ENCODE data around the gene TECPR2. TPM values are rescaled to one million over a fixed set of nuclear protein-coding genes. Genes with fewer than 3 reads are reported as not detected.

TECPR2 gene
- polyA plus RNA-seq, 2 donors, result 3.3 to 3.8 TPM

- WGBS, 2 donors, result 81 to 86% methylated on average over 3 of the region's 3 CpGs
- Histone ChIP-seq H3K4me1 (ENCODE audit: control insufficient read depth in 2 of 2, insufficient read depth in 2 of 2, low read length in 1 of 2) (peaks cover 0 to 4% of the 10 kb centered on the region in 2 donors), H3K9me3 (ENCODE audit: control insufficient read depth in 2 of 2, insufficient read depth in 1 of 2, low read depth in 1 of 2, low read length in 1 of 2) (peaks cover 0 to 3% of the 10 kb centered on the region in 2 donors), H3K4me3 (ENCODE audit: low read depth in 1 of 2, low read length in 2 of 2) (no peak overlapping the region), H3K36me3 (ENCODE audit: control insufficient read depth in 2 of 2, insufficient read depth in 2 of 2, low read length in 1 of 2) (peaks cover 7 to 25% of the 10 kb centered on the region in 2 donors), H3K27ac (ENCODE audit: low read depth in 2 of 2, low read length in 1 of 2) (peak overlapping the region in 1 of 2 donors; percentile 60), H3K27me3 (ENCODE audit: control insufficient read depth in 1 of 2, insufficient read depth in 2 of 2, low read length in 2 of 2) (no peaks in the 10 kb centered on the region)
Measured at GRCh38 chr14:102500713-102501112, 138.0 kb downstream of the TECPR2 start.

- WGBS, 2 donors, result 87% methylated on average over 20 of the region's 20 CpGs
Measured at GRCh38 chr14:102501751-102502315, 139.1 kb downstream of the TECPR2 start.

GRCh38 chr14:102502571-102502970, 139.8 kb downstream of the TECPR2 start:
- WGBS, 2 donors, result 95 to 97% methylated on average over 10 of the region's 10 CpGs
- no peak overlapping the region for H3K4me3 ChIP-seq (ENCODE audit: low read depth in 1 of 2, low read length in 2 of 2)
- H3K36me3 ChIP-seq (ENCODE audit: control insufficient read depth in 2 of 2, insufficient read depth in 2 of 2, low read length in 1 of 2), result peaks cover 7 to 33% of the 10 kb centered on the region in 2 donors
- peaks cover 0 to 3% of the 10 kb centered on the region in 2 donors for H3K9me3 ChIP-seq (ENCODE audit: control insufficient read depth in 2 of 2, insufficient read depth in 1 of 2, low read depth in 1 of 2, low read length in 1 of 2)
- H3K4me1 ChIP-seq (ENCODE audit: control insufficient read depth in 2 of 2, insufficient read depth in 2 of 2, low read length in 1 of 2), result peaks cover 0 to 4% of the 10 kb centered on the region in 2 donors
- H3K27ac ChIP-seq (ENCODE audit: low read depth in 2 of 2, low read length in 1 of 2), result no peak overlapping the region
- no peaks in the 10 kb centered on the region for H3K27me3 ChIP-seq (ENCODE audit: control insufficient read depth in 1 of 2, insufficient read depth in 2 of 2, low read length in 2 of 2)

More at GRCh38 chr14:102501751-102502315, 139.1 kb downstream of the TECPR2 start:
- Histone ChIP-seq H3K9me3 (ENCODE audit: control insufficient read depth in 2 of 2, insufficient read depth in 1 of 2, low read depth in 1 of 2, low read length in 1 of 2) (peaks cover 0 to 3% of the 10 kb centered on the region in 2 donors), H3K4me1 (ENCODE audit: control insufficient read depth in 2 of 2, insufficient read depth in 2 of 2, low read length in 1 of 2) (peaks cover 0 to 4% of the 10 kb centered on the region in 2 donors), H3K36me3 (ENCODE audit: control insufficient read depth in 2 of 2, insufficient read depth in 2 of 2, low read length in 1 of 2) (peaks cover 7 to 34% of the 10 kb centered on the region in 2 donors), H3K27ac (ENCODE audit: low read depth in 2 of 2, low read length in 1 of 2) (no peak overlapping the region), H3K4me3 (ENCODE audit: low read depth in 1 of 2, low read length in 2 of 2) (no peak overlapping the region), H3K27me3 (ENCODE audit: control insufficient read depth in 1 of 2, insufficient read depth in 2 of 2, low read length in 2 of 2) (no peaks in the 10 kb centered on the region)

GRCh38 chr14:102503641-102504327, 141.0 kb downstream of the TECPR2 start:
- peak overlapping the region; percentile 18 to 71 for H3K27ac ChIP-seq (ENCODE audit: low read depth in 2 of 2, low read length in 1 of 2)
- WGBS, 2 donors, result 70 to 74% methylated on average over 12 of the region's 12 CpGs

GRCh38 chr14:102504328-102504999, 141.7 kb downstream of the TECPR2 start:
- Histone ChIP-seq H3K36me3 (ENCODE audit: control insufficient read depth in 2 of 2, insufficient read depth in 2 of 2, low read length in 1 of 2) (peaks cover 0 to 17% of the 10 kb centered on the region in 2 donors), H3K27me3 (ENCODE audit: control insufficient read depth in 1 of 2, insufficient read depth in 2 of 2, low read length in 2 of 2) (no peaks in the 10 kb centered on the region), H3K4me3 (ENCODE audit: low read depth in 1 of 2, low read length in 2 of 2) (no peak overlapping the region), H3K4me1 (ENCODE audit: control insufficient read depth in 2 of 2, insufficient read depth in 2 of 2, low read length in 1 of 2) (peaks cover 1 to 8% of the 10 kb centered on the region in 2 donors), H3K27ac (ENCODE audit: low read depth in 2 of 2, low read length in 1 of 2) (peak overlapping the region in 1 of 2 donors; percentile 71), H3K9me3 (ENCODE audit: control insufficient read depth in 2 of 2, insufficient read depth in 1 of 2, low read depth in 1 of 2, low read length in 1 of 2) (no peaks in the 10 kb centered on the region)
- WGBS, 2 donors, result 74 to 75% methylated on average over 18 of the region's 18 CpGs

More at GRCh38 chr14:102503641-102504327, 141.0 kb downstream of the TECPR2 start:
- H3K27me3 ChIP-seq (ENCODE audit: control insufficient read depth in 1 of 2, insufficient read depth in 2 of 2, low read length in 2 of 2), result no peaks in the 10 kb centered on the region
- H3K4me3 ChIP-seq (ENCODE audit: low read depth in 1 of 2, low read length in 2 of 2), result no peak overlapping the region
- peaks cover 0 to 2% of the 10 kb centered on the region in 2 donors for H3K9me3 ChIP-seq (ENCODE audit: control insufficient read depth in 2 of 2, insufficient read depth in 1 of 2, low read depth in 1 of 2, low read length in 1 of 2)
- H3K4me1 ChIP-seq (ENCODE audit: control insufficient read depth in 2 of 2, insufficient read depth in 2 of 2, low read length in 1 of 2), result peaks cover 4 to 6% of the 10 kb centered on the region in 2 donors
- H3K36me3 ChIP-seq (ENCODE audit: control insufficient read depth in 2 of 2, insufficient read depth in 2 of 2, low read length in 1 of 2), result peaks cover 0 to 22% of the 10 kb centered on the region in 2 donors

GRCh38 chr14:102505000-102505619, 142.4 kb downstream of the TECPR2 start:
- no peak overlapping the region for H3K4me3 ChIP-seq (ENCODE audit: low read depth in 1 of 2, low read length in 2 of 2)
- H3K4me1 ChIP-seq (ENCODE audit: control insufficient read depth in 2 of 2, insufficient read depth in 2 of 2, low read length in 1 of 2), result peaks cover 0 to 10% of the 10 kb centered on the region in 2 donors
- H3K27ac ChIP-seq (ENCODE audit: low read depth in 2 of 2, low read length in 1 of 2), result no peak overlapping the region
- no peaks in the 10 kb centered on the region for H3K9me3 ChIP-seq (ENCODE audit: control insufficient read depth in 2 of 2, insufficient read depth in 1 of 2, low read depth in 1 of 2, low read length in 1 of 2)
- no peaks in the 10 kb centered on the region for H3K27me3 ChIP-seq (ENCODE audit: control insufficient read depth in 1 of 2, insufficient read depth in 2 of 2, low read length in 2 of 2)
- 77 to 84% methylated on average over 7 of the region's 7 CpGs for whole genome bisulfite sequencing, 2 donors
- H3K36me3 ChIP-seq (ENCODE audit: control insufficient read depth in 2 of 2, insufficient read depth in 2 of 2, low read length in 1 of 2), result peaks cover 0 to 17% of the 10 kb centered on the region in 2 donors

GRCh38 chr14:102505775-102506625, 143.3 kb downstream of the TECPR2 start:
- Histone ChIP-seq H3K4me1 (ENCODE audit: control insufficient read depth in 2 of 2, insufficient read depth in 2 of 2, low read length in 1 of 2) (peaks cover 0 to 18% of the 10 kb centered on the region in 2 donors), H3K27ac (ENCODE audit: low read depth in 2 of 2, low read length in 1 of 2) (no peak overlapping the region), H3K27me3 (ENCODE audit: control insufficient read depth in 1 of 2, insufficient read depth in 2 of 2, low read length in 2 of 2) (no peaks in the 10 kb centered on the region), H3K36me3 (ENCODE audit: control insufficient read depth in 2 of 2, insufficient read depth in 2 of 2, low read length in 1 of 2) (peaks cover 0 to 17% of the 10 kb centered on the region in 2 donors), H3K9me3 (ENCODE audit: control insufficient read depth in 2 of 2, insufficient read depth in 1 of 2, low read depth in 1 of 2, low read length in 1 of 2) (no peaks in the 10 kb centered on the region), H3K4me3 (ENCODE audit: low read depth in 1 of 2, low read length in 2 of 2) (no peak overlapping the region)
- WGBS, 2 donors, result 90 to 92% methylated on average over 19 of the region's 19 CpGs

- Histone ChIP-seq H3K27ac (ENCODE audit: low read depth in 2 of 2, low read length in 1 of 2) (no peak overlapping the region), H3K27me3 (ENCODE audit: control insufficient read depth in 1 of 2, insufficient read depth in 2 of 2, low read length in 2 of 2) (no peaks in the 10 kb centered on the region), H3K36me3 (ENCODE audit: control insufficient read depth in 2 of 2, insufficient read depth in 2 of 2, low read length in 1 of 2) (peaks cover 0 to 17% of the 10 kb centered on the region in 2 donors), H3K4me1 (ENCODE audit: control insufficient read depth in 2 of 2, insufficient read depth in 2 of 2, low read length in 1 of 2) (peaks cover 0 to 24% of the 10 kb centered on the region in 2 donors), H3K4me3 (ENCODE audit: low read depth in 1 of 2, low read length in 2 of 2) (no peak overlapping the region), H3K9me3 (ENCODE audit: control insufficient read depth in 2 of 2, insufficient read depth in 1 of 2, low read depth in 1 of 2, low read length in 1 of 2) (no peaks in the 10 kb centered on the region)
- WGBS, 2 donors, result 92 to 93% methylated on average over 11 of the region's 11 CpGs
Measured at GRCh38 chr14:102506626-102506925, 143.8 kb downstream of the TECPR2 start.
